Limb (tissue), 2 donors: ENCODE data around the gene PRODH2.

Experiments
- DNase-seq, 2 donors: peaks; one replicate each; pipeline ENCODE4 v3.0.0-alpha.2; 2016; ENCODE audit errors: extremely low spot score in 2 of 2

Gene PRODH2, protein sequence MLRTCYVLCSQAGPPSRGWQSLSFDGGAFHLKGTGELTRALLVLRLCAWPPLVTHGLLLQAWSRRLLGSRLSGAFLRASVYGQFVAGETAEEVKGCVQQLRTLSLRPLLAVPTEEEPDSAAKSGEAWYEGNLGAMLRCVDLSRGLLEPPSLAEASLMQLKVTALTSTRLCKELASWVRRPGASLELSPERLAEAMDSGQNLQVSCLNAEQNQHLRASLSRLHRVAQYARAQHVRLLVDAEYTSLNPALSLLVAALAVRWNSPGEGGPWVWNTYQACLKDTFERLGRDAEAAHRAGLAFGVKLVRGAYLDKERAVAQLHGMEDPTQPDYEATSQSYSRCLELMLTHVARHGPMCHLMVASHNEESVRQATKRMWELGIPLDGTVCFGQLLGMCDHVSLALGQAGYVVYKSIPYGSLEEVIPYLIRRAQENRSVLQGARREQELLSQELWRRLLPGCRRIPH

DNA sequence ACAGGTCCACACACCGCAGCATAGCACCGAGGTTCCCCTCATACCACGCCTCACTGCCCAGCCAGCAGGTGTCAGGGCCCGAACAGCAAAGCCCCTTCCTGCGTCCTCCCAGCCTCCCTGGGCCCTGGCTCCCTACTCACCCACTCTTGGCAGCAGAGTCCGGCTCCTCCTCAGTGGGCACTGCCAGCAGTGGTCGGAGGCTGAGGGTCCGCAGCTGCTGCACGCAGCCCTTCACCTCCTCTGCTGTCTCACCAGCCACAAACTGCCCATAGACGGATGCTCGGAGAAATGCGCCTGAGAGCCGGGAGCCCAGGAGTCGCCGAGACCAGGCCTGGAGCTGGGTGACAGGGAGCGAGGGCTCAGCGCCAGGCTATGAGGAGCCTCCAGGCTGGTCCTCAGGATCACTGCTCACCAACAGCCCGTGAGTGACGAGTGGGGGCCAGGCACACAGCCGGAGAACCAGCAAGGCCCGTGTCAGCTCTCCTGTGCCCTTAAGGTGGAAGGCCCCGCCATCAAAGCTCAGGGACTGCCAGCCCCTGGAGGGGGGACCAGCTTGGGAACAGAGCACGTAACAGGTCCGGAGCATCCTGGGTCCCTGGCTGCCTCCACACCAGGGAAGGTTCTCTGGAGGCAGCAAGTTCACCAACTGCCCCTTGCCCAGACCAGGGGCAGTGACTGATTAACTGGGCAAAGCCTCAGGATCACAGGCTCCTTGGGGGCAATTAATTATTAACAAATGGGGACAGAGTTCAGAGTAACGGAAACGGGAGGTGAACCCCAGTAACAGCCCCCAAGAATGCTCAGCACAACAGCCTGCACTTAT, at the start of gene PRODH2:
Gene PRODH2, minus strand, starts transcription at position 626 of the 823 bp plus-strand sequence. Its CDS starts 40 bp downstream, at position 586.
- no peak for DNase-seq

DNA sequence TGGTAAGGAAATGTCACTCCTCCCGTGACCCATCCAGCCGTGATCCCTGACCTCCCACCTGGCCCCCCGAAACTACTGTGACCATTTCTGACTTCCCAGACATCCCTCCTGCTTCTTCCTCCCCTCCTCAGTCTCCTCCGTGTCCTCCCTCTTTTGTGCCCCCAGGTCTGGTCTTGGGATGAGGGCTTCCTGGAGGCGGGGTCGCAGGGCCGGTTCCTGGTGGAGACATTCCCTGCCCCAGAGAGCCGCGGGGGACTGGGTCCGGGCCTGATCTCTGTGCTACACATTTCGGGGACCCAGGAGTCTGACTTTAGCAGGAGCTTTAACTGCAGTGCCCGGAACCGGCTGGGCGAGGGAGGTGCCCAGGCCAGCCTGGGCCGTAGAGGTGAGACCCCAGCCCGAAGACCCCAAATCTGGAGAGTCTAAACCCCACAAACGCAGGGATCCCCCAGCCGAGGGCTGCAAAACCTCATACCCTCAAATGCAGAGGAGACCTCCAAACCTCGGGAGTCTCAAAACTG, 49.1 kb upstream of the PRODH2 start:
- DNase-seq: no peak

DNA sequence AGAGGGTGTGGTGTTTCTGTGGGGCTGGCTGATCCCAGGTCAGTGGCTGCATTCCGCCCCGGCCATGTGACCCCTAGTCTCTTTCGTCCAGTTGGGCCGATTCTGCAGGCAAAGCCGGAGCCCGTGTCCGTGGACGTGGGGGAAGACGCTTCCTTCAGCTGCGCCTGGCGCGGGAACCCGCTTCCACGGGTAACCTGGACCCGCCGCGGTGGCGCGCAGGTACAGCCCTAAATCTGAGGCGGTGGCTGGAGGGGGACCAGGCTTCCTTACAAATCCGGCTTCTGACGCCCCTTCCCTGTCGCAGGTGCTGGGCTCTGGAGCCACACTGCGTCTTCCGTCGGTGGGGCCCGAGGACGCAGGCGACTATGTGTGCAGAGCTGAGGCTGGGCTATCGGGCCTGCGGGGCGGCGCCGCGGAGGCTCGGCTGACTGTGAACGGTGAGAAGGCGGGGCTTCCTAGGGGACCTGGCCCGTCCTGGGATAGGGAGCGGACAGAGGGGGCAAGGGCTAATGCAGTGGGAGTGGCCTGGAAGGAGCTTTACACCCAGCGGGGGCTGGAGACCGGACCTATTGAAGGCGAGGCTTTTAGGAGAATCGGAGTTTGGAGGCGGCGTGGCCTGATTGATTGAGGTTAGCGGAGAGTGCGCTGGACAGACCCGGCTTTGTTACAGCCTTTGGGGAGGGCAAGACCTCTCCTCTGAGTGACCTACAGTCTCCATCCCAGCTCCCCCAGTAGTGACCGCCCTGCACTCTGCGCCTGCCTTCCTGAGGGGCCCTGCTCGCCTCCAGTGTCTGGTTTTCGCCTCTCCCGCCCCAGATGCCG, 48.4 kb upstream of the PRODH2 start:
- DNase-seq: no peak

DNA sequence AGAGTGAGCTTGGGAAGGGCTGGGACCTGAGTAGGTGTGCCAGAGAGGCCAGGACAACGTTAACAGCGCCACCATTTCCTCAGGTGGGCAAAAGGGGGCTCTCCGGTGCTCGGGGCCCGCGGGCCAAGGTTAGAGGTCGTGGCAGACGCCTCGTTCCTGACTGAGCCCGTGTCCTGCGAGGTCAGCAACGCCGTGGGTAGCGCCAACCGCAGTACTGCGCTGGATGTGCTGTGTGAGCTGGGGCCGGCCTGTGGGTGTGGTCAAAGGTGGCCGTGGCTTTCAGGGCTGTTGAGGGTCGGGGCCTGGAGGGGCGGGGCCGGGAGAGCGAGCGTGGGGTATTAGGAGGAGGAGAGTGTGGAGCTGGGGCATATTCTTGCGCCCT, 47.8 kb upstream of the PRODH2 start:
- DNase-seq: no peak

DNA sequence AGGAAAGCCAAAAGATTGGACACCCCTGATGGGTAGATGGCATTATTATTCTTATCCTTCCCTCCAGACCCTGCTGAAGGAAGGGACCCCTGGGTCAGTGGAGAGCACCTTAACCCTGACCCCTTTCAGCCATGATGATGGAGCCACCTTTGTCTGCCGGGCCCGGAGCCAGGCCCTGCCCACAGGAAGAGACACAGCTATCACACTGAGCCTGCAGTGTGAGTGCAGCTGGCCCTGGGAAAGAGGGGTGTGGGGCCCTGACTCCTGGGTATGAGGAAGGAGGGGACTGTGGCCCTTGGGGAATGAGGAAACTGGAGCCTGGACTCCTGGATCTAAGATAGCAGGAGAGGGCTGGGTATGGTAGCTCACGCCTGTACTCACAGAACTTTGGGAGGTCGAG, 46.8 kb upstream of the PRODH2 start:
- no peak for DNase-seq

DNA sequence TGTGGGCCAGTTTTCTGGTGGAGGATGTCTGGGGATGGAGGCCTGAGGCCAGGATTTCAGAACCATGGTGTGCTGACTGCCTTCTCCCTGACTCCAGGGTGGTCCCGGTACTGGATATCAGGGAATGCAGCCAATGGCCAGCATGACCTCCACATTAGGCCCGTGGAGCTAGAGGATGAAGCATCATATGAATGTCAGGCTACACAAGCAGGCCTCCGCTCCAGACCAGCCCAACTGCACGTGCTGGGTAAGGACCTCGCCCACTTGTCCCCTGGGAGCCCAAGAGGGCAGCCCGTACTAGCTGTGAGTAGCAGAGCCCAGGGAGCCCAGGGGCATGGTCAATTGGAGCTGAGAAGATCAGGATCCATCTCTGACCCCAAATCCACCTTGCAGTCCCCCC, 45.7 kb upstream of the PRODH2 start:
- no peak for DNase-seq

DNA sequence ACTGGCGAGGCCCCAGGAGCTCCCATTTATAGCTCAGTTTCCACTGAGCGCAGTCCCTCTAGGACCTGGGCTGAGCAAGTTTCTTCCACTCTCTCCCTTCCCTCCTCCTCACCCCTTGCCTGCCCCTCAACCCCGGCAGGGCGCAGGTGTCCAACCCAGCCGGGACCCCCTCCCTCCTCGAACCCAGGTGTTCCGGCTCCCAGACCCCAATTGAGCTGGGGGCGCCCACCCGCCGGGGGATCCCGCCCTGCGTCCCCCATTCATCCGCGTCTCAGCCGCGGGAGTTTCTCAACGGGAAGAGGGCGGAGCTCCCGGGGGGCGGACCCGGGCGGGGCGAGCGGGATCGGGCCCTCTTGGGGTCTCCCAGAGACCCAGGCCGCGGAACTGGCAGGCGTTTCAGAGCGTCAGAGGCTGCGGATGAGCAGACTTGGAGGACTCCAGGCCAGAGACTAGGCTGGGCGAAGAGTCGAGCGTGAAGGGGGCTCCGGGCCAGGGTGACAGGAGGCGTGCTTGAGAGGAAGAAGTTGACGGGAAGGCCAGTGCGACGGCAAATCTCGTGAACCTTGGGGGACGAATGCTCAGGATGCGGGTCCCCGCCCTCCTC, 44.0 kb upstream of the PRODH2 start, which contains the start of gene KIRREL2:
Gene KIRREL2, plus strand, starts transcription at position 366 of the 604 bp plus-strand sequence. Its CDS starts 209 bp downstream, at position 575.
- peak in 1 of 2 donors; percentile 78 for DNase-seq

DNA sequence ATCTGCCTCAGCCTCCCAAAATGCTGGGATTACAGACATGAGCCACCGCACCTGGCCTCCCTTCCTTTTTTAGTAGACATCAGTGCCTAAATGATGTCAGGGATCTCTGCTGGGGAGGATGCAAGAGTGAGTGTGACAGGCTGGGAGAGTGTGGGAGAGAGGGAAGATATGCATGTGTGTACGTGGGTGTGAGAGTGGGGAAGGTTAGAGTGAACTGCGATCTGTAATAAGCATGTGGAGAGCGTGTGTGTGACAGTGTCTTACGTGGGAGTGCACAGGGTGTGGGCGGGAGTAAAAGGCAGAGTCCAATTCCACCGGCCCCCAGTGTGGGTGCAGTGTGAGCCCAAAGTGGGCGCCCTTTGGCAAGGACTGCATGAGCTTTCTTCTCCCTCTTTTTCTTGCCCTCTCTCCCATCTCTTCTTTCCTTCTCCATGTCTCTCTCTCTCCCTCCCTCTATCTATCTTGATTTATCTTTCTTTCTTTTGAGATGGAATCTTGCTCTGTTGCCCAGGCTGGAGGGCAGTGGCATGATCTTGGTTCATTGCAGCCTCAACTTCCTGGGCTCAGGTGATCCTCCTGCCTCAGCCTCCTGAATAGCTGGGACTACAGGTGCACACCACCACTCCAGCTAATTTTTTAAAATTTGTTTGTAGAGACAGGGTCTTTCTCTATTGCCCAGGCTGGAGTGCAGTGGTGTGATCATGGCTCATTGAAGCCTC, 40.6 kb upstream of the PRODH2 start:
- no peak for DNase-seq

DNA sequence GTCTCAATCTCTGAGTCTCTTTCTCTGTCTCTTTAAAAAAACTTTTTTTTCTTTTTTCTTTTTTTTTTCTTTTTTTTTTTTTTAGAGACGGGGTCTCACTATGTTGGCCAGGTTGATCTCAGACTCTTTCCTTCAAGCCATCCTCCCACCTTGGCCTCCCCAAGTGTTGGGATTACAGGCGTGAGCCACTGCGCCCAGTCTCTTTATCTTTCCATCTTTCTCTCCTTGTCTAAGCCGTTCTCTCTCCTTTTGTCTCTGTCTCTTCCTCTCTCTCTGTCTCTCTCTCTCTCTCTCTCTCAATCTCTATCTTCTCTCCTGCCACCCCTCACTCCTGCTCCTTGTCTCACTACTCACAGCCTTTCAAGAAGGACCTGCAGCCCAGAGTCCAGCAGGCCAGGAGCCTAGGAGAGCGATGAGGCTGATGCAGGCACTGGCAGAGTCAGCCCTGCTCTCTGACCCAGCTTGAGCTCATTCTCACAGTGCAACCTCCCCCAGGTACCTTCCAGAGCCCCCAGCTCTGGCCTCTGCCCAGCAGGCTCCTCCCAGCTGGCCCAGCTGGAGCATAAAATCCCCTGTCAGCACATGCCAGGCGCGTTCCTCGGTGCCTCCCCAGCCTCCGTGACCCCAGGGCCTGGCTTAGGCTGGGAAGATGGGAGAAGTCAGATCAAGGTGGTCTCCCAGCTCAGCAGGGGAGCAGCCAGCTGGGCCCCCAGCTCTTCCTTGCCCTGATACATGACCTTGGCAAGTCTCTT, 39.6 kb upstream of the PRODH2 start, which contains the start of gene NPHS1:
Gene NPHS1, minus strand, starts transcription at position 476 of the 752 bp plus-strand sequence. CDS start 667 bp downstream, outside the sequence.
- no peak for DNase-seq

DNA sequence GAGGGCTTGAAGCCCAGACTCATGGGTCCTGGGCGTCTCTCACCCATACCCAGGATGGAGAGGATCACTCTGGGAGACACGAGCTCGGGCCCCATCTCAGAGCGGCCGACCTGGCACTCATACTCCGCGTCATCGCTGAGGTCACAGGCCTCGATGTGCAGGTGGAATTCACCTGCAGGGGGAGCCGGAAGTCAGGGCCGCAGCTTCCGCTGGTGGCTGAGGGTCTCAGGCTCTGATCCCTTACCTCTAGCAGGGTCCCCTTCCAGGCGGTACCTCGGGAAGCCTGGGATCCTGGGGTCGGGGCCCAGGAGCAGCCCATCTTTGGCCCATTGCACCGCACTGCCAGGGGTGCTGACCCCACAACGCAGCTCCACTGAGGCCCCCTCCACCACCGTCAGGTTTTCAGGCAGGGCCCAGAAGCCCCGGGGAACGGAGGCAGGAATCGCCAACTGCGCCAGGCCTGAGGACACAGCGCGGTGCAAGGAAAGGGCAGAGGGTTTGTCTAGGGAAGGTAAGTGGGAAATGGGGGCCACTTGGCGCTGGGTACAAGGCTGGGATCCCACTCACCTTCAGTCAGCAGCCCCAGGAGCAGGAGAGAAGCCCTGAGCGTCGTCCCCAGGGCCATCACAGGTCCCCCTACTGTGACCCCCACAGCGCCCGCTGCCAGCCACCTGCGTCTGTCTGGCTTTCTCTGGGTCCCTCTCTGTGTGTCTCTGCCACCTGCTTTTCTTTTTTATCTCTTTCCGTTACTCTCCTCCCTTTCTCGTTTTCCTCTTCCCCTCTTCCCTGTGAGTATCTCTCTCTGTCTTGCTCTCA, 38.8 kb upstream of the PRODH2 start:
- DNase-seq: no peak

DNA sequence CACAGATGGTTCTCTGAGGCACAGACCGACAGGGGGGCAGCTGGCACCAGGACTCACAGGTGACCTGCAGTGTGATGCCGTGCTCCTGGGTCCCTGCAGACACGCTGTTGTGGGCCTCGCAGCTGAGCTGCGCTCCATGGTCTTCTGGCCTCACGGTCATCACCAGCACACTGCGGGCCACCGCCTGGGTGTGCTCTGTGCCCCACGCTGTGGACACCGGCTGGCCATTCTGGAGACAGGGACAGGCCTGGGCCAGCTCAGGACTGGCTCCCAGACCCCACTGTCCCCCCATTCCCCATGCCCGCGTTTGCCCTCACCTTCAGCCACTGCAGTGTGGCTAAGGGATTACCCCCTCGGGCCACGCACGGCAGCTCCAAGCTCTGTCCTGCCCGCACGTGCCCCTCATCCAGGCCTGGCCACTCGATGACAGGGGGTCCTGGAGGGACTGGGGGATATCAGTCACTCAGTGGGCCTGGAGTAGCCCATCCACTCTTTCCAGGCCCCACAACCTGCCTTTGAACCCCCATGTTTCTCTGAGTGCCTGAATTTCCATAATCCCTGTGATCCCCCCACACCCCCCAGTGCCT, 36.4 kb upstream of the PRODH2 start:
- DNase-seq: no peak

DNA sequence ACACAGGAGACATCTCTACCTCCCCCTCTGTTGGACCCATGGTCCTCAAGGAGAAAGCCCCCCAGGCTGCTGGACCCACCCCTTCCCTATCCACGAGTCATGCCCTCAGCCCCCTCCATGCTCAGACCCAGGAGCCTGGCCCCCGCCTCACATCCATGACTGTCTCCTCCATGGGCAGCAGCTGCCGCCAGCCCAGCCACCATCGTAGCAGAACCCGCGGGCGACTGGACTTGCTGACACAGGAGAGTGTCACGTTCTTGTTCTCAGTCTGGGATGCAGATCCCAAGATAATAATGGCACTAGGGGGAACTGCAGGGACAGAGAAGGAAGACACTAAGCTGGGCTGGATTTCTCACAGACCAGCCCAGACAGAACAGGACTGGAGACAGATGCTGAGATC, 35.8 kb upstream of the PRODH2 start:
- DNase-seq: no peak

DNA sequence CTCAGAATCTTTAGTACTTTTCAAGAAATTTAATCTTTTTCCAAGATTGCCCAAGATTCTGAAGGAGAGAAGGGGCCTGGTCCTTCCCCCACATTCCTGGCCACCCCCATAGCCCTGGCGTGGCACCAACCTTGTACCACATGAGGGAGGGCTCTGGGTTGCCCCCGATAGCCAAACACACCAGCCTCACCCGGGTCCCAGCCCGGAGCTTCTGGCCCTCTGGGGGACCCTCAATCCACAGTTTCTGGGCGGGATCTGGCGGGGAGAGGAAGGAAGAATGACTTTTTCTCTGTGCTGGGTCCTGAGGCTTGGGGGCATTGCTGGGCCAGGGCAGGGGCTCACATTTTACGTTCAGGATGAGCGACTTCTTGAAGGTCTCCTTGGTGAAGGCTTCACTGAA, 35.3 kb upstream of the PRODH2 start:
- DNase-seq: no peak

DNA sequence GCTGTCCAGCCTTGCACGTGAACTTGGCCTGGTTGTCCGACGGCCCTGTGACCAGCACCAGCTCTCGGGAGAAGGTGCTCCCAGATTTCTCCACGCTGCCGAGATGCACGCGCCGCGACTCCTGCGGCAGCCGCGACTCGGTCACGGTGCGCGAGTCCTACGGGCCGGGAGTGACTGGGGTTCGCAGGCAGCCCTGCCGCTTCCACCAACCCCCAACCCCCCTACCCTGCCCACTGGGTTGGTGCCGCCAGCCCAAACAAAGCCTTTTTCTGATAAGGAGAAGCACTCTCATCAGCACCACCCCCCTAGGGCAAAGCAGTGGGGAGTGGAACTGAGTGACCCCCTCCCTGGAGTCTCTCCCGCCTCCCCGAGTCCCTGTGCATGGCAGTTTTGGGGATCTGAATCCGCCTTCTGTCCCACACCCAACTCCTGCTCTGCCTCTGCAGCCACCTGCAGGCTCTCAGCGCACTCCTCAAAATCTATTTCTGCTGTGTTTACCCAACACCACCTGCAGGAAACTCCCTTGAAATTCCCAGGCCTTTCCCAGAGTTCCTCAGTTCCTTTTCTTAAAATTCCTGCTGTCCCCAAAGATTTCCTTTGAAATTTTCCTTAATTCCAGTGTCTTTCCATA, 33.5 kb upstream of the PRODH2 start:
- no peak for DNase-seq

DNA sequence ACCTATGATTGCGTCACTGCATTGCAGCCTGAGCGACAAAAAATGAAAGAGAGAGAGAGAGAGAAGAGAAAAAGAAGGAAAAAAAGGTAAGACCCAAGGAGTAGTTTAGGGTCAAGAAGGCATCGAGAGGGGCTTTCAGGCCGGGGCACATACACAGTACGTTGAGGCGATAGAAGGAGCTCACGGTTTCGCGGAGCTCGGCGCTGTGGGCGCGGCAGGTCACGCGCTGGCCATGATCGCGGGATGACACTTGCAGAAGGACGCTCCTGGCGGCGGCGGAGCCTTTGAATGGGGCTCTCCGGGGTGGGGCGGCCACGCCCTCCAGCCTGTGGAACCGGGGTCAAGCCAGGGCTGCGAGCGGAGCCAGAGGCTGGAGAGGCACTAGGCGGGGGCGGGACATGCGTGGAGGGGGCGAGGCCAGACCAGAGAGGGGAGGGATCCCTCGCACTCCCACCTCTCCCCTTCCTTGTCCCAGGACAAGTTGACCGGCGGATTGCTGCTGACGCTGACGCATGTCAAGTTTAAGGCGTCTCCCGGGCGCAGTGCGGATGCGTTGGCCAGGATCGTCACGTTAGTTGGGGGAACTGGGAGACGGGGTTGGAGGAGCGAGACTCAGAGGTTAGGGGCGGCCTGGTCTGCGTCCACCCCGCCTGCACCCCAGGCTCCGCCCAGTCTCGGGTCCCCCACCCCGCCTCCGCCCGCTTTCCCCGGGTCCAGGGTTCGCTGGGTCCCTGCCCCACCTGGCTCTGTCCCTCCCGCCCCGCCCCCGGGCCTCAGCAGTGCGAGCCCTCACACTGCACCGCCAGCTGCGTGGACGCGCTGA, 32.8 kb upstream of the PRODH2 start:
- no peak for DNase-seq

DNA sequence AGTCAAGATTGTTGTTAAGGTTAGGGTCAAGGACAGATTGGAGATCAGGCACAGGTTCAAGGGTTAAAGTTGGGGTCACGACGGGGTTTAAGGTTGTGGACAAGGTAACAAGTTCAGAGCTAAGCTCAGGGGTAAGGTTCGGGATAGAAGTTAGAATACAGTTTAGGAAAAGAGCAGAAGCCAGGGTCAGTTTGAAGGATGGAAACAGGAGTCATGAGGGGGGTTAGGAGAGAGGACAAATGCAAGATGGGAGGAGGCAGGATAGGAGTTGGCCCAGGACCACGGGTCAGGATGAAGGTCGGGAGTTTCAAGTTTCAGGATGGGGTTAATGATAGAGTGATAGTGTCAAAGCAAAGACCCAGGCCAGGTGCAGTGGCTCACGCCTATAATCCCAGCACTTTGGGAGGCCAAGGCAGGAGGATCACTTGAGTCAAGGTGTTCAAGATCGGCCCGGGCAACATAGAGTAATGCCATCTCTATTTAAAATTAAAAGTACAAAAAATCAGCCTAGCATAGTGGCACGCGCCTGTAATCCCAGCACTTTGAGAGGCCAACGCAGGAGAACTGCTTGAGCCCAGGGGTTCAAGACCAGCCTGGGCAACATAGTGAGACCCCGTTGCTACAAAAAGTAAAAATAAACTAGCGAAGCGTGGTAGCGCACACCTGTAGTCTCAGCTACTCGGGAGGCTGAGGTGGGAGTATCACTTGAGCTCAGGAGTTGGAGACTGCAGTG, 32.0 kb upstream of the PRODH2 start:
- DNase-seq: no peak
